Measurements from ENCODE around the gene ZFYVE28.

- no peak for TF ChIP-seq SPI1 (IDR thresholded peaks at IDR 0.05; ENCODE audit: low read depth, low read length)
- no peak for TF ChIP-seq TAF1 (IDR thresholded peaks at IDR 0.05; ENCODE audit: low read depth, low read length)
- no peak for TF ChIP-seq POLR2AphosphoS5 (IDR thresholded peaks at IDR 0.05; ENCODE audit: low read depth, low read length)
- no peak for TF ChIP-seq POLR2A (IDR thresholded peaks at IDR 0.05; ENCODE audit: low read depth, low read length)
- TF ChIP-seq POU2F2 (IDR thresholded peaks at IDR 0.05; ENCODE audit: low read depth, low read length): no peak
- TF ChIP-seq PAX5 (IDR thresholded peaks at IDR 0.05; ENCODE audit: insufficient read depth, low read length, severe bottlenecking): no peak
These were observed 86.8 kb downstream of the ZFYVE28 start for GRCh38 chr4:2331519-2332200.
